HG03025 (cell line): Measurements from ENCODE around the gene AMER1.

Source experiments
- ATAC-seq: cut with Tn5 transposase; IDR thresholded peaks from one replicate; pipeline ENCODE4 v1.9.1; 2021; ENCODE audit warnings: mild to moderate bottlenecking, moderate library complexity; ENCODE audit not compliant: unreplicated experiment, low FRiP score

Gene AMER1

DNA sequence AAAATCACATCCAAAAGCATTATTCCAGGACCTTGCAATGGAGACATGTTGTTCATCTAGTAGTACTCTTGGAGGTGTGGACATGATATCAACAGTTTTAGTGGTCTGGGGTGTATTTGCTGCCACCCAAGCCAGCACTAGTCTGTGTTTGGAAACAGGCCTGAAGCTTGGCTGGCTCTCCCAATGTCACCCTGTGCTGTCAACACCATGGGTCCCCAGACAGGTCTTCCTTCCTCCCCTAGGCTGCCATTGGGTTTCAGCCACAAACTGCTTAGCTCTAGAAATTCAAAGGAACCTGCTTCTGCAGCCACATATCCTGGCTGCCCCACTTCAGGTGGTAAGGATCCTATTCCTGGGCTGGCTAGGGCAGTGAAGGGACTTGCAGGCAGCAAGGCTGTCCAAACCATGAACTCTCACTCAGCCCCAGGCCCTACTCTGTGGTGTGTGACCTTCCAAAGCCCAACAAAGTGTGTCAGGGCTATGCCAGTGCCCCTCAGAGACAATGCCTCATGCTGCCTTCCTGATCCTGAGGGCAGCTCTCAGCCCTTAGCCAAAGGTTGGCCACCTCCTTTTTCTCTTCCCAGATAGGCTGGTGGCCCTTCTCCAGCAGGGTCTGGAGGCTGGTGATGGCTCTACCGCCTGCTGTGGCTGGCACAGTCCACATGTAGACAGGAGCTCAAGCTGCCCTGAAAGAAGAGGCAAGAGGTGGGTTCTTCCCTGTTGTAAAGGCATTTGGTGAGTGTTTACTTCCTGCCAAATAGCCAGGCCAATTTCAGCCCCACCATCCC lies 18.3 kb downstream of the AMER1 start:
- no peak for ATAC-seq

DNA sequence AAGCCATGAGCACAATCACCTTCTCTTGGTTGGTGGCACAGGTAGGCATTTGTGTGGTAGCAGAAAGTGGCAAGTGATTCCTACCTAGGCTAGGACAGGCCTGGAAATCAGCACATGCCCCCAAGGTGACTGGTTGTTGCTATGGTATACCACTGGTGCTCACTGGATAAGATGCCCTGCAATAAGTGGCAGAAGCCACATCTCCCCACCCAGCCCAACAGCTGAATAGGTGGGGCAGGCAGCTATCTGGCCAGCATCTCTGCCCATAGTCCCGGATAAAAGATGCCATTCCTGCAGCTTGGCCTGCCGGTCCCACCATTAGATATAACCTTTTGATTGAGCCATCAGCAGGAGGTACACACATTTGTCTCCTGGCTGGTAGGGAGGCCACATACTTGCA lies 21.1 kb downstream of the AMER1 start:
- ATAC-seq: no peak

GRCh38 chrX:64182208-64182607 lies 23.3 kb downstream of the AMER1 start:
- ATAC-seq: no peak

DNA sequence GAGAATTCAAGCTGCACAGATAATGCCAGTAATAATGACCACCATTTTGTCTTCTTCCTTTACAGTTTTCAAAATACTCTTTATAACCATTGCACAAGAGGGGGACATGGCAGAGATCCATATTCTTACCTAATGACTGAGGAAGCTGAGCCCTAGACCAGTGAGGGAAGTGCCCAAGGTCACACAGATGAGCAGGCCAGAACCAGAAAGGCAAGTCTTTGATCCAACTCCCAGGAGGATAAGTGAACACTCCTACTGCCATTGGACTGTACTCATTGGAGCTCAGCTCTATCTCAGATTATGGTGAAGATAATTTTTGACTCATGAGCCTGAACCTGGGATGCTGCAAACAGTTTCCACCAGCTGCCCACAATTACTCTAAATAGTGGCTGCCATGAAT lies 28.6 kb downstream of the AMER1 start:
- ATAC-seq: no peak

DNA sequence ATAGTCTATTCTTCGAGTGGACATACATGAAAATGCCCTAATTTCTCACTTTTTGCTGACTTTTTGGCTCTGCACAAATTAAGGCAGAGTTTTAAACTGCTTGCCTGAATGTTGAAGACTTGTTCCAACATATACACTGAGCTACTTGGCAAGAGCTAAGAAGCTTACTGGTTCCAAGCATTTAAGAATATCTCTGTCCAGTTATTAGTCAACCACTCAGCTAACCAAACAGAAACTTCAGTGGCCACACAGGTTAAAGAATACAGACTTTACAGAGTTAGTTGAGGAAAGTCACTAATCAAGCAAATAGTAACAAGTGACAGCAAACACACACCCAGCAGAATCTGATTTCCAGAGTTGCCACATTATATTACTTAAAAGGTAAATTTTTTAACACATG lies 35.5 kb downstream of the AMER1 start:
- no peak for ATAC-seq

GRCh38 chrX:64152857-64153256 lies 52.7 kb downstream of the AMER1 start:
- ATAC-seq: no peak

DNA sequence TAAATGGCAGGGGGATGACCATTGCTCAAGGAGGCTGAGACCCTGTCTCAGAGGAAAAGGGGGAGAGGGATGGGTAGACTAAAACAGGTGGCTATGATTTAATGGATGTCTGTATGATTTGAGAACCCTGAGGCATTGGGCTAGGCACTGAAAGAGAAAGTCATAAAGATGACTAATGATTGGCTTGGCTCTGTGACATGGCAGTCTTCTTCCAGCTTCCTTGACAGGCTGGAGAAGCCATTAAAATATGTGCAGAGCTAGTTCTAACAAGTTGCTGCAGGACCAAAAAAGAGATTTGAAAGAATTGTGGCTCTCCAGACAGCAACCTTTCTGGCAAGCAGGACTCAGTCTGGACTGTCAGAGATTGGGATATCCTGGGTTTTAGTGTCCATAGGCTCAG lies 53.6 kb downstream of the AMER1 start:
- no peak for ATAC-seq

GRCh38 chrX:64150775-64151174 lies 54.7 kb downstream of the AMER1 start:
- no peak for ATAC-seq
